G401 (cell line): ENCODE results near the gene ZFAND5. TPM values are rescaled to one million over a fixed set of nuclear protein-coding genes. Genes with fewer than 3 reads are reported as not detected.

ENCODE experiments used
- DNase-seq: peaks from one replicate; pipeline ENCODE4 v3.0.0-alpha.2; 2015; ENCODE audit warnings: low spot score
- in situ Hi-C: cut with HindIII; loops from 2 replicates; pipeline ENCODE4 v1.10.0; 2016; ENCODE audit warnings: low sequenced_read_pairs, mixed read lengths
- total RNA-seq: library from RNA; depleted of rRNA; stranded (reverse); fragments of >200 nt; shearing (Covaris generic); gene quantifications from 2 replicates; pipeline ENCODE4 v1.2.3, GENCODE V29; 2014

ZFAND5 gene
- total RNA-seq, 1 experiment from 2014 or later: 103 TPM

GRCh38 chr9:72365525-72366256 is 683 bp upstream of the ZFAND5 start:
- DNase-seq: peak; percentile 87
- in situ Hi-C loops: no loop called here

GRCh38 chr9:72363908-72364678 is 915 bp downstream of the ZFAND5 start:
- in situ Hi-C loops: no loop called here
- peak; percentile 55 for DNase-seq

- in situ Hi-C loops: no loop called here
- peak; percentile 16 for DNase-seq
Observed at GRCh38 chr9:72363236-72363635, 1.8 kb downstream of the ZFAND5 start.

- DNase-seq: peak; percentile 95
- in situ Hi-C loops: no loop called here
Observed at GRCh38 chr9:72362680-72363139, 2.3 kb downstream of the ZFAND5 start.

- in situ Hi-C loops: no loop called here
- DNase-seq: peak; percentile 16
Observed at GRCh38 chr9:72362118-72362531, 2.9 kb downstream of the ZFAND5 start.

- in situ Hi-C loops: no loop called here
- peak; percentile 16 for DNase-seq
Observed at GRCh38 chr9:72361217-72361616, 3.8 kb downstream of the ZFAND5 start.

GRCh38 chr9:72360324-72360723 is 4.7 kb downstream of the ZFAND5 start:
- in situ Hi-C loops: no loop called here
- peak; percentile 13 for DNase-seq

GRCh38 chr9:72356041-72356582 is 8.9 kb downstream of the ZFAND5 start:
- peak; percentile 77 for DNase-seq
- in situ Hi-C loops: no loop called here

GRCh38 chr9:72355153-72355552 is 9.9 kb downstream of the ZFAND5 start:
- DNase-seq: peak; percentile 4
- in situ Hi-C loops: no loop called here

GRCh38 chr9:72354704-72355103 is 10.3 kb downstream of the ZFAND5 start:
- no peak for DNase-seq
- in situ Hi-C loops: no loop called here

GRCh38 chr9:72353455-72354116 is 11.4 kb downstream of the ZFAND5 start:
- in situ Hi-C loops: no loop called here
- DNase-seq: no peak

GRCh38 chr9:72352911-72353388 is 12.1 kb downstream of the ZFAND5 start:
- DNase-seq: peak; percentile 7

GRCh38 chr9:72351538-72352453 is 13.2 kb downstream of the ZFAND5 start:
- peak; percentile 41 for DNase-seq

More at GRCh38 chr9:72352911-72353388, 12.1 kb downstream of the ZFAND5 start:
- in situ Hi-C loops: no loop called here

GRCh38 chr9:72349911-72350310 is 15.1 kb downstream of the ZFAND5 start:
- DNase-seq: peak; percentile 10
- in situ Hi-C loops: no loop called here

More at GRCh38 chr9:72351538-72352453, 13.2 kb downstream of the ZFAND5 start:
- in situ Hi-C loops: no loop called here

- no peak for DNase-seq
- in situ Hi-C loops: no loop called here
Observed at GRCh38 chr9:72349240-72349639, 15.8 kb downstream of the ZFAND5 start.

GRCh38 chr9:72346333-72346732 is 18.7 kb downstream of the ZFAND5 start:
- DNase-seq: no peak
- in situ Hi-C loops: no loop called here

GRCh38 chr9:72338631-72339030 is 26.4 kb downstream of the ZFAND5 start:
- DNase-seq: no peak
- in situ Hi-C loops: no loop called here

GRCh38 chr9:72337286-72337685 is 27.7 kb downstream of the ZFAND5 start:
- no peak for DNase-seq
- in situ Hi-C loops: no loop called here
